Uterus (tissue), 2 donors: Measurements from ENCODE around the gene MIS18A.

Experiments used
- CTCF ChIP-seq, 4 experiments: fragments of 200-600 bp in 2 of 4; fragments of 450-650 bp in 2 of 4; sonication (generic) in 2 of 4; IDR thresholded peaks; one replicate each; pipeline ENCODE4 v1.5.1; 2016 to 2019; ENCODE audit warnings: antibody characterized with exemption in 4 of 4, mild to moderate bottlenecking in 2 of 4, moderate library complexity in 1 of 4
- POLR2A ChIP-seq, 2 donors: fragments of 450-650 bp; IDR thresholded peaks; one replicate each; pipeline ENCODE4 v1.6.1; 2016; ENCODE audit warnings: antibody characterized with exemption in 2 of 2, mild to moderate bottlenecking in 1 of 2, moderate library complexity in 1 of 2

DNA sequence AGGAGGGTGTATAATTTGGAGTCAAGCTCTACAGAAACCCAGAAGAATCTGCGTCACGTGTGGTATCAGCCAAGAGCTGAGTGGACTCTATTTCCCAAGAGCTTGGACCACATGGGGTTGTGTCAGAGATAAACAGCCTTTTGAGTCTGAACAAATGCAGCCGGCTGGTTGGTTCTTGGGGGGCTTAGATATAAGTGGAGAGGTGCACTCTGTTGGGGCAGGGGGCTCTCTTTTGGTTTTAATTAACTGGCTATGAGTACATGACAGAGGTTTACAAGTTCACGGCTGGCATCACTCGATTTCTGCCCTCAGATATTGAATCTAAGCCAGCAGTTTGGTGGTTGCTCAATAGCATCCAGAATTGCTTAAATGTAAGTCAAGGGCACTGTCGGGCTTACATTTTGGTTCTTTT lies 19.3 kb upstream of the MIS18A start:
- no peak for TF ChIP-seq CTCF (IDR thresholded peaks at IDR 0.05)
- no peak for TF ChIP-seq POLR2A (IDR thresholded peaks at IDR 0.05)
